Measurements from ENCODE around the gene GAK. TPM values are rescaled to one million over a fixed set of nuclear protein-coding genes. Genes with fewer than 3 reads are reported as not detected.

Gene GAK
- total RNA-seq, 3 donors from 2014 or later (not counting 1 experiment from before 2014, with no cell fraction given) = 349 to 358 (median 349) TPM

DNA sequence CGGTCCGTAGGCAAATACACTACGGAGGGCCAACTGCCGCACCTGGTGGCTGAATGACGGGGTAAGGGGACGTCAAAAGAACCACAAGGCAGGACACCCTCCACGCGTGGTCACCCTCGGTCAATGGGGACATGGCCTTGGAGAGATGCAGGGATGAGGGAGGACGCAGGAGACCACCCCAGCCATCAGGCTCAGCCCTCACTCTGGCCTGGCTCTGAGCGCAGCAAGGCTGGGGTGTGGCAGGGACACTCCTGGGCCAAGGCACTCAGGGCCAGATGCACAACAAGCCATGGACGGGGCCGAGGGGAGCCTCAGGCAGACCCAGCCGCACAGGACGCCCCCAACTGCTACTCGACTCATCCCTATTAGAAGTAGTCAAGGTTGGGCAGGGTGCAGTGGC is 36.5 kb downstream of the GAK start:
- H3K27me3 ChIP-seq (ENCODE audit: control insufficient read depth, insufficient read depth, low read length) = no peaks in the 10 kb centered on the region
- no peaks in the 10 kb centered on the region for H3K4me1 ChIP-seq (ENCODE audit: control insufficient read depth, insufficient read depth, low read length)
- intact Hi-C loops (cut with micrococcal nuclease) = no loop called here
- H3K9me3 ChIP-seq (ENCODE audit: control insufficient read depth, insufficient read depth, low read length) = no peaks in the 10 kb centered on the region
- H3K36me3 ChIP-seq (ENCODE audit: control insufficient read depth, insufficient read depth, low read length) = peaks cover 43% of the 10 kb centered on the region
- DNase-seq (no peak), ATAC-seq (no peak)
- H3K27me3 Mint-ChIP-seq (ENCODE audit: low read depth in 2 of 2) = no peaks in the 10 kb centered on the region
- H3K4me3 Mint-ChIP-seq = no peak overlapping the region
- no peak overlapping the region for H3K27ac ChIP-seq (ENCODE audit: low read length)
- TF ChIP-seq CTCF (IDR thresholded peaks at IDR 0.05) = no peak
- no peaks in the 10 kb centered on the region for H3K36me3 Mint-ChIP-seq
- 97% methylated on average over 16 of the region's 16 CpGs for WGBS (ENCODE audit: insufficient coverage)
- no peak overlapping the region for H3K27ac Mint-ChIP-seq
- H3K9me3 Mint-ChIP-seq = no peaks in the 10 kb centered on the region
- no peak overlapping the region for H3K4me3 ChIP-seq (ENCODE audit: low read length)
- peaks cover 13 to 15% of the 10 kb centered on the region in 2 donors for H3K4me1 Mint-ChIP-seq

DNA sequence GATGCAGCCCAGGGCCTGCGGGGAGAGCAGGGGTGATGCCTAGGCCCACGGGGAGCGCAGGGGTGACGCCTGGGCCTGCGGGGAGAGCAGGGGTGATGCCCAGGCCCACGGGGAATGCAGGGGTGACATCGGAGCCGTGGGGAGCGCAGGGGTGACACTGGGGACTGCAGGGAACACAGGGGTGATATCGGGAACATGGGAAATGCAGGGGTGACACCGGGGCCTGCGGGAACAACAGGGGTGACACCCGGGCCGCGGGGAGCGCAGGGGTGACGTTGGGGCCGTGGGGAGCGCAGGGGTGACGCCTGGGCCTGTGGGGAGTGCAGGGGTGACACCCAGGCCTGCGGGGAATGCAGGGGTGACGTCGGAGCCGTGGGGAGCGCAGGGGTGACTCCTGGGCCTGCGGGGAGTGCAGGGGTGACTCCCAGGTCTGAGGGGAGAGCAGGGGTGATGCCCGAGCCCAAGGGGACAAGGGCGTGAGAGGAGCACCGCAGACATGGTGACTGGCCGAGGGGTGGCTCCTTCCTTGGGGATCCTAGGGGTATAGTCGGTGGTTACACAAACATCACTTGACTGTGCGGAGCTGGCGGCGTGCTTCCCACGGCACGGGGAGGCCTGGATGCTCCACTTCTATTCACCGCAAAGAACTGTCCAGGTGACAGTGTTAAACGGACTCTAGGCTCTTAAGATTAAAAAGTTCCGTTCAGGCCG is 38.0 kb downstream of the GAK start:
- WGBS (ENCODE audit: insufficient coverage) = 98% methylated on average over 40 of the region's 40 CpGs
- DNase-seq (no peak), ATAC-seq (no peak)
- no peaks in the 10 kb centered on the region for H3K27me3 ChIP-seq (ENCODE audit: control insufficient read depth, insufficient read depth, low read length)
- no peaks in the 10 kb centered on the region for H3K9me3 ChIP-seq (ENCODE audit: control insufficient read depth, insufficient read depth, low read length)
- Mint-ChIP-seq H3K27me3 (ENCODE audit: low read depth in 2 of 2) (no peaks in the 10 kb centered on the region), H3K9me3 (no peaks in the 10 kb centered on the region), H3K4me3 (no peak overlapping the region), H3K27ac (no peak overlapping the region), H3K4me1 (peaks cover 3 to 5% of the 10 kb centered on the region in 2 donors), H3K36me3 (no peaks in the 10 kb centered on the region)
- no peaks in the 10 kb centered on the region for H3K4me1 ChIP-seq (ENCODE audit: control insufficient read depth, insufficient read depth, low read length)
- no peak overlapping the region for H3K4me3 ChIP-seq (ENCODE audit: low read length)
- no peak for TF ChIP-seq CTCF (IDR thresholded peaks at IDR 0.05)
- intact Hi-C loops (cut with micrococcal nuclease) = no loop called here
- peaks cover 52% of the 10 kb centered on the region for H3K36me3 ChIP-seq (ENCODE audit: control insufficient read depth, insufficient read depth, low read length)
- H3K27ac ChIP-seq (ENCODE audit: low read length) = no peak overlapping the region

GRCh38 chr4:893276-893994 is 38.7 kb downstream of the GAK start:
- Histone ChIP-seq H3K36me3 (ENCODE audit: control insufficient read depth, insufficient read depth, low read length) (peaks cover 58% of the 10 kb centered on the region), H3K9me3 (ENCODE audit: control insufficient read depth, insufficient read depth, low read length) (no peaks in the 10 kb centered on the region), H3K4me1 (ENCODE audit: control insufficient read depth, insufficient read depth, low read length) (no peaks in the 10 kb centered on the region), H3K4me3 (ENCODE audit: low read length) (no peak overlapping the region), H3K27me3 (ENCODE audit: control insufficient read depth, insufficient read depth, low read length) (no peaks in the 10 kb centered on the region), H3K27ac (ENCODE audit: low read length) (no peak overlapping the region)
- no peak for ATAC-seq
- Mint-ChIP-seq H3K27ac (no peak overlapping the region), H3K4me3 (no peak overlapping the region), H3K27me3 (ENCODE audit: low read depth in 2 of 2) (no peaks in the 10 kb centered on the region), H3K9me3 (no peaks in the 10 kb centered on the region), H3K4me1 (no peaks in the 10 kb centered on the region), H3K36me3 (no peaks in the 10 kb centered on the region)
- intact Hi-C loops (cut with micrococcal nuclease) = no loop called here
- TF ChIP-seq CTCF (IDR thresholded peaks at IDR 0.05) = no peak
- 97% methylated on average over 41 of the region's 41 CpGs for WGBS (ENCODE audit: insufficient coverage)
- no peak for DNase-seq

Data from natural killer cell (primary cell).